SK-N-SH (cell line): Measurements from ENCODE around the gene SORCS3.

Experiments
- ELF1 ChIP-seq: IDR thresholded peaks from 2 replicates; pipeline ENCODE4 v1.4.0; 2012
- FOXM1 ChIP-seq: IDR thresholded peaks from 2 replicates; pipeline ENCODE4 v1.4.0; 2012; ENCODE audit warnings: low read depth, mild to moderate bottlenecking
- GATA2 ChIP-seq: sonication (generic); formaldehyde crosslinking; IDR thresholded peaks from 2 replicates; pipeline ENCODE4 v1.5.0; 2020; ENCODE audit warnings: mild to moderate bottlenecking, missing genetic modification reagents
- JUND ChIP-seq: IDR thresholded peaks from 2 replicates; pipeline ENCODE4 v1.4.0; 2012
- POLR2AphosphoS5 ChIP-seq: IDR thresholded peaks from 2 replicates; pipeline ENCODE4 v1.6.1; 2012; ENCODE audit warnings: low read depth, low read length
- RAD21 ChIP-seq: IDR thresholded peaks from 2 replicates; pipeline ENCODE4 v1.6.1; 2012; ENCODE audit warnings: mild to moderate bottlenecking, low read length
- RCOR1 ChIP-seq: fragments of 150-350 bp; IDR thresholded peaks from 2 replicates; pipeline ENCODE4 v1.6.1; 2017; ENCODE audit warnings: antibody characterized with exemption, low read length
- RXRA ChIP-seq: IDR thresholded peaks from 2 replicates; pipeline ENCODE4 v1.4.0; 2012; ENCODE audit warnings: low read depth, mild to moderate bottlenecking, borderline replicate concordance
- TAF1 ChIP-seq: IDR thresholded peaks from 2 replicates; pipeline ENCODE4 v1.6.1; 2012; ENCODE audit warnings: low read depth, mild to moderate bottlenecking, low read length, moderate library complexity, borderline replicate concordance
- TF ChIP-seq, protein P1 (sequence below): fragments of 200-600 bp; sonication (generic); IDR thresholded peaks from 2 replicates; pipeline ENCODE4 v1.6.1; 2017; ENCODE audit warnings: antibody characterized with exemption, mild to moderate bottlenecking, moderate library complexity
- TF ChIP-seq, protein P2 (sequence below): fragments of 150-350 bp; IDR thresholded peaks from 2 replicates; pipeline ENCODE4 v1.6.1; 2017; ENCODE audit warnings: antibody characterized with exemption, low read length, low read depth, borderline replicate concordance

DNA sequence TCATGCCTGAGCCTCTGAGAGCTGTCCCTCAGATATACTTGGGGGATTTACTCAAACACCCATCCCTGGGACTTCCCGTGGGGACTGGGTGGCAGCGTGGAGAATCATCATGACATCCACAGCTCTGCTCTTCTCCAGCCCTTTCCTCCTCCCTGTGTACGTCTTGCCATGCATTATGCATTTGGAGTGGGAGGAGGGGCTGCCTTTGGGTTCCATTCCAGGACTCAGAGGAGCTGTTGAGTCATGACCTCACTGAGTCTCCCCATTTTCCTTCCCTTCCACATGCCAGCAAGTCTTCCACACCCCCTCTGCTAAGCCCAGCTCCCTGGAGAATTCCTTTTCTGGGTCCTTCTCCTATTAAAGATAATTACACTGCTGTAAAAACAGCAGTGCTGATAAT lies 480.7 kb downstream of the SORCS3 start:
- no peak for TF ChIP-seq JUND
- TF ChIP-seq, protein P1, sequence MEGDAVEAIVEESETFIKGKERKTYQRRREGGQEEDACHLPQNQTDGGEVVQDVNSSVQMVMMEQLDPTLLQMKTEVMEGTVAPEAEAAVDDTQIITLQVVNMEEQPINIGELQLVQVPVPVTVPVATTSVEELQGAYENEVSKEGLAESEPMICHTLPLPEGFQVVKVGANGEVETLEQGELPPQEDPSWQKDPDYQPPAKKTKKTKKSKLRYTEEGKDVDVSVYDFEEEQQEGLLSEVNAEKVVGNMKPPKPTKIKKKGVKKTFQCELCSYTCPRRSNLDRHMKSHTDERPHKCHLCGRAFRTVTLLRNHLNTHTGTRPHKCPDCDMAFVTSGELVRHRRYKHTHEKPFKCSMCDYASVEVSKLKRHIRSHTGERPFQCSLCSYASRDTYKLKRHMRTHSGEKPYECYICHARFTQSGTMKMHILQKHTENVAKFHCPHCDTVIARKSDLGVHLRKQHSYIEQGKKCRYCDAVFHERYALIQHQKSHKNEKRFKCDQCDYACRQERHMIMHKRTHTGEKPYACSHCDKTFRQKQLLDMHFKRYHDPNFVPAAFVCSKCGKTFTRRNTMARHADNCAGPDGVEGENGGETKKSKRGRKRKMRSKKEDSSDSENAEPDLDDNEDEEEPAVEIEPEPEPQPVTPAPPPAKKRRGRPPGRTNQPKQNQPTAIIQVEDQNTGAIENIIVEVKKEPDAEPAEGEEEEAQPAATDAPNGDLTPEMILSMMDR = no peak
- TF ChIP-seq RAD21 = no peak
- TF ChIP-seq TAF1 = no peak
- no peak for TF ChIP-seq POLR2AphosphoS5
- no peak for TF ChIP-seq RXRA
- no peak for TF ChIP-seq GATA2 (CRISPR knock-in tag)
- TF ChIP-seq ELF1 = no peak
- no peak for TF ChIP-seq FOXM1
- TF ChIP-seq, protein P2, sequence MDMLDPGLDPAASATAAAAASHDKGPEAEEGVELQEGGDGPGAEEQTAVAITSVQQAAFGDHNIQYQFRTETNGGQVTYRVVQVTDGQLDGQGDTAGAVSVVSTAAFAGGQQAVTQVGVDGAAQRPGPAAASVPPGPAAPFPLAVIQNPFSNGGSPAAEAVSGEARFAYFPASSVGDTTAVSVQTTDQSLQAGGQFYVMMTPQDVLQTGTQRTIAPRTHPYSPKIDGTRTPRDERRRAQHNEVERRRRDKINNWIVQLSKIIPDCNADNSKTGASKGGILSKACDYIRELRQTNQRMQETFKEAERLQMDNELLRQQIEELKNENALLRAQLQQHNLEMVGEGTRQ = no peak
- no peak for TF ChIP-seq RCOR1
